DOHH2 (cell line): ENCODE measurements around the gene SLC38A4.

ENCODE experiments used
- H3F3A ChIP-seq: fragments of 200-600 bp; sonication (generic), shearing (Covaris generic); 2 replicates; pipeline ENCODE4 v1.6.0; 2016; ENCODE audit warnings: antibody characterized with exemption, mild to moderate bottlenecking; ENCODE audit not compliant: control insufficient read depth, insufficient read depth
- H3K27ac ChIP-seq: fragments of 200-600 bp; sonication (generic); 2 replicates; pipeline ENCODE4 v1.5.1; 2014; ENCODE audit warnings: low read depth, mild to moderate bottlenecking, low read length, moderate library complexity
- H3K27me3 ChIP-seq: fragments of 200-600 bp; sonication (generic); 2 replicates; pipeline ENCODE4 v1.6.1; 2014; ENCODE audit warnings: mild to moderate bottlenecking, low read length, mixed read lengths; ENCODE audit not compliant: control insufficient read depth
- H3K36me3 ChIP-seq: fragments of 200-600 bp; sonication (generic); 2 replicates; pipeline ENCODE4 v1.6.1; 2014; ENCODE audit warnings: mild to moderate bottlenecking, low read length, moderate library complexity, mixed read lengths; ENCODE audit not compliant: control insufficient read depth
- H3K4me1 ChIP-seq: fragments of 200-600 bp; sonication (generic); 2 replicates; pipeline ENCODE4 v1.6.1; 2014; ENCODE audit warnings: mild to moderate bottlenecking, low read length, mixed read lengths; ENCODE audit not compliant: control insufficient read depth
- H3K4me2 ChIP-seq: fragments of 200-600 bp; sonication (generic); 2 replicates; pipeline ENCODE4 v1.6.0; 2014; ENCODE audit warnings: mild to moderate bottlenecking, low read length, moderate library complexity
- H3K4me3 ChIP-seq: fragments of 200-600 bp; sonication (generic); 2 replicates; pipeline ENCODE4 v1.5.1; 2014; ENCODE audit warnings: mild to moderate bottlenecking, low read length, mixed read lengths
- H3K79me2 ChIP-seq: fragments of 200-600 bp; sonication (generic); 2 replicates; pipeline ENCODE4 v1.6.1; 2014; ENCODE audit warnings: mild to moderate bottlenecking, low read length, mixed read lengths; ENCODE audit not compliant: control insufficient read depth
- H3K9me2 ChIP-seq: fragments of 200-600 bp; sonication (generic); replicated peaks from 2 replicates; pipeline ENCODE4 v1.6.1; 2014; ENCODE audit warnings: mild to moderate bottlenecking, low read length, mixed read lengths; ENCODE audit not compliant: control insufficient read depth
- H3K9me3 ChIP-seq: fragments of 200-600 bp; sonication (generic); 2 replicates; pipeline ENCODE4 v1.6.1; 2014; ENCODE audit warnings: antibody characterized with exemption, low read length, mixed read lengths; ENCODE audit not compliant: control insufficient read depth, insufficient read depth
- H4K20me1 ChIP-seq: fragments of 200-600 bp; sonication (generic); 2 replicates; pipeline ENCODE4 v1.6.0; 2014; ENCODE audit warnings: low read depth, mild to moderate bottlenecking, antibody characterized with exemption, low read length, moderate library complexity; ENCODE audit not compliant: control insufficient read depth, insufficient read depth
- CTCF ChIP-seq: fragments of 200-600 bp; sonication (generic); IDR thresholded peaks from one replicate; pipeline ENCODE4 v1.5.1; 2014; ENCODE audit warnings: antibody characterized with exemption, mild to moderate bottlenecking, low read depth, low read length; ENCODE audit not compliant: poor library complexity, severe bottlenecking
- EZH2phosphoT487 ChIP-seq: fragments of 200-600 bp; sonication (generic); IDR thresholded peaks from 2 replicates; pipeline ENCODE4 v1.6.1; 2017; ENCODE audit warnings: borderline replicate concordance, mild to moderate bottlenecking, antibody characterized with exemption, low read length, moderate library complexity, mixed read lengths

Gene SLC38A4

GRCh38 chr12:46800160-46800559 is 25.6 kb downstream of the SLC38A4 start:
- Histone ChIP-seq H3K4me2 (no peak overlapping the region), H3K27ac (no peak overlapping the region), H3K9me2 (no peaks in the 10 kb centered on the region), H3K4me3 (no peak overlapping the region), H3K4me1 (no peaks in the 10 kb centered on the region), H3K9me3 (no peaks in the 10 kb centered on the region), H3F3A (no peaks in the 10 kb centered on the region), H3K79me2 (no peaks in the 10 kb centered on the region), H3K27me3 (no peaks in the 10 kb centered on the region), H4K20me1 (no peaks in the 10 kb centered on the region), H3K36me3 (no peaks in the 10 kb centered on the region)
- TF ChIP-seq EZH2phosphoT487 (no peak), CTCF (no peak)

GRCh38 chr12:46798648-46799047 is 27.1 kb downstream of the SLC38A4 start:
- TF ChIP-seq EZH2phosphoT487 (no peak), CTCF (no peak)
- Histone ChIP-seq H3K36me3 (no peaks in the 10 kb centered on the region), H3K27me3 (no peaks in the 10 kb centered on the region)

GRCh38 chr12:46798056-46798455 is 27.7 kb downstream of the SLC38A4 start:
- no peaks in the 10 kb centered on the region for H3F3A ChIP-seq

More at GRCh38 chr12:46798648-46799047, 27.1 kb downstream of the SLC38A4 start:
- H3K79me2 ChIP-seq = no peaks in the 10 kb centered on the region
- no peak overlapping the region for H3K4me2 ChIP-seq
- H4K20me1 ChIP-seq = no peaks in the 10 kb centered on the region
- H3F3A ChIP-seq = no peaks in the 10 kb centered on the region
- H3K4me1 ChIP-seq = no peaks in the 10 kb centered on the region
- H3K9me2 ChIP-seq = no peaks in the 10 kb centered on the region
- no peaks in the 10 kb centered on the region for H3K9me3 ChIP-seq
- no peak overlapping the region for H3K4me3 ChIP-seq
- no peak overlapping the region for H3K27ac ChIP-seq

More at GRCh38 chr12:46798056-46798455, 27.7 kb downstream of the SLC38A4 start:
- Histone ChIP-seq H3K36me3 (no peaks in the 10 kb centered on the region), H3K9me2 (no peaks in the 10 kb centered on the region), H3K4me1 (no peaks in the 10 kb centered on the region), H3K4me2 (no peak overlapping the region), H4K20me1 (no peaks in the 10 kb centered on the region), H3K27ac (no peak overlapping the region), H3K9me3 (no peaks in the 10 kb centered on the region), H3K27me3 (no peaks in the 10 kb centered on the region), H3K4me3 (no peak overlapping the region), H3K79me2 (no peaks in the 10 kb centered on the region)
- TF ChIP-seq CTCF (no peak), EZH2phosphoT487 (no peak)
